Ishikawa (cell line): Measurements from ENCODE around the gene TBC1D24.

ENCODE experiments used
- CEBPB ChIP-seq: IDR thresholded peaks from 2 replicates; pipeline ENCODE4 v1.6.1; 2012
- EP300 ChIP-seq: IDR thresholded peaks from 2 replicates; pipeline ENCODE4 v1.6.1; 2012; ENCODE audit warnings: borderline replicate concordance
- FOXM1 ChIP-seq: IDR thresholded peaks from 2 replicates; pipeline ENCODE4 v1.6.1; 2012; ENCODE audit warnings: low read depth, borderline replicate concordance
- MAX ChIP-seq: IDR thresholded peaks from 2 replicates; pipeline ENCODE4 v1.6.1; 2012
- RAD21 ChIP-seq: IDR thresholded peaks from 2 replicates; pipeline ENCODE4 v1.6.1; 2012; ENCODE audit warnings: low read depth
- REST ChIP-seq: IDR thresholded peaks from 2 replicates; pipeline ENCODE4 v1.6.1; 2012; ENCODE audit warnings: low read depth, mild to moderate bottlenecking
- TAF1 ChIP-seq: IDR thresholded peaks from 2 replicates; pipeline ENCODE4 v1.6.1; 2012; ENCODE audit warnings: low read depth, mild to moderate bottlenecking
- TCF12 ChIP-seq: IDR thresholded peaks from 2 replicates; pipeline ENCODE4 v1.6.1; 2012; ENCODE audit warnings: low read depth
- TEAD4 ChIP-seq: IDR thresholded peaks from 2 replicates; pipeline ENCODE4 v1.6.1; 2012
- ZBTB7A ChIP-seq: IDR thresholded peaks from 2 replicates; pipeline ENCODE4 v1.6.1; 2012; ENCODE audit warnings: low read depth

GRCh38 chr16:2482249-2482648 is 7.3 kb downstream of the TBC1D24 start:
- no peak for TF ChIP-seq RAD21
- no peak for TF ChIP-seq CEBPB
- no peak for TF ChIP-seq MAX
- no peak for TF ChIP-seq FOXM1
- no peak for TF ChIP-seq REST
- TF ChIP-seq TCF12: no peak
- TF ChIP-seq ZBTB7A: no peak
- TF ChIP-seq EP300: no peak
- no peak for TF ChIP-seq TAF1
- TF ChIP-seq TEAD4: no peak
